Measurements from ENCODE around the gene C12orf54.

DNA sequence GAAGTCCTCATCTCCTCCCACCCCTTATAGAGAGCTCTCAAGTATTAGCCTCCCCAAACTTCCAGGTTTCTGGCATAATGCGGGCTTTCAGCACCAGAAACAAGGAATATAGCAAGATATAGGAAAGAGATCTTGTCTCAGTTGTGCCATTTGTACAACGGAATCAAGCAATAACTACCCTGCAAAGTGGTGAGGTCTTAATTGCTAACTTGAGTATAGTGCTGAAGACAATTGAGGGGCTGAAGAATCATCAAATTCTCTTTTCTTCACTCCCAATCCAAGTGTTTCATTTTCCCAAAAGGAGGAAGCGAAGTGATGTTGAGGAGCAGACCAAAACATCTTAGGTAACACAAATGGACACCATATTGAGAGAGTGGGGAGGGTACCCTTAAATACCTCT lies 36.8 kb upstream of the C12orf54 start:
- TF ChIP-seq EZH2 (optimal IDR thresholded peaks at IDR 0.05; ENCODE audit: low read depth, low read length) (no peak), EZH2phosphoT487 (IDR thresholded peaks at IDR 0.05; ENCODE audit: low read length) (no peak)
